ENCODE measurements around the gene CEP85. TPM values are rescaled to one million over a fixed set of nuclear protein-coding genes. Genes with fewer than 3 reads are reported as not detected.
"Not testable (repeated sequence)": the region's sequence is repeated elsewhere in the genome, so short reads cannot be mapped to it uniquely, and the experiment has no call there.

The CEP85 gene
- total and polyA plus RNA-seq, 2 experiments from 2014 or later = 22.9 to 33.2 TPM

DNA sequence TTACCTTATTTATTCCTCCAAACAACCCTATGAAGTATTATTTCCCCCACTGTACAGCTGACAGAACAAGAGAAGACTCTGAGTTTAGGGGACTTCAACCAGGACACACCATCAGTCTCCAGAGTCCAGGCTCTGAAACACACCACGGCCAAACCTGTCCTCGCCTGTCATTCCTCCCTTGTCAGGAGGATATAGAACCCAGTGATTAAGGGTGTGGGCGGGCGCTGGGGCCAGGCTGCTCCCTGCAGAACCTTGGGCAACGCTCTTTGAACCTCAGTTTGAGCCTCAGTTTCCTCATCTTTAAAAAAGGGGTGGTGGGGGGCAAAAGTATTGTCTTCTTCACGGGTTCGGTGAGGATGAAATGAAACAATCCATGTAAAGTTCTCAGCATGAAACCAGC is 9.4 kb upstream of the CEP85 start:
- H3K27ac ChIP-seq = no peak overlapping the region
- no peak for DNase-seq (ENCODE audit: low read depth in 1 of 2, low spot score in 1 of 2)
- no peaks in the 10 kb centered on the region for H3K36me3 ChIP-seq
- H3K4me3 ChIP-seq = peak overlapping the region; percentile 27
- H3K9me3 ChIP-seq (ENCODE audit: low read depth) = no peaks in the 10 kb centered on the region
- no peaks in the 10 kb centered on the region for H3K4me1 ChIP-seq (ENCODE audit: low read depth)
- TF ChIP-seq, protein P1, sequence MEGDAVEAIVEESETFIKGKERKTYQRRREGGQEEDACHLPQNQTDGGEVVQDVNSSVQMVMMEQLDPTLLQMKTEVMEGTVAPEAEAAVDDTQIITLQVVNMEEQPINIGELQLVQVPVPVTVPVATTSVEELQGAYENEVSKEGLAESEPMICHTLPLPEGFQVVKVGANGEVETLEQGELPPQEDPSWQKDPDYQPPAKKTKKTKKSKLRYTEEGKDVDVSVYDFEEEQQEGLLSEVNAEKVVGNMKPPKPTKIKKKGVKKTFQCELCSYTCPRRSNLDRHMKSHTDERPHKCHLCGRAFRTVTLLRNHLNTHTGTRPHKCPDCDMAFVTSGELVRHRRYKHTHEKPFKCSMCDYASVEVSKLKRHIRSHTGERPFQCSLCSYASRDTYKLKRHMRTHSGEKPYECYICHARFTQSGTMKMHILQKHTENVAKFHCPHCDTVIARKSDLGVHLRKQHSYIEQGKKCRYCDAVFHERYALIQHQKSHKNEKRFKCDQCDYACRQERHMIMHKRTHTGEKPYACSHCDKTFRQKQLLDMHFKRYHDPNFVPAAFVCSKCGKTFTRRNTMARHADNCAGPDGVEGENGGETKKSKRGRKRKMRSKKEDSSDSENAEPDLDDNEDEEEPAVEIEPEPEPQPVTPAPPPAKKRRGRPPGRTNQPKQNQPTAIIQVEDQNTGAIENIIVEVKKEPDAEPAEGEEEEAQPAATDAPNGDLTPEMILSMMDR (IDR thresholded peaks at IDR 0.05; ENCODE audit: low read depth, low read length) = no peak
- no peaks in the 10 kb centered on the region for H3K27me3 ChIP-seq

DNA sequence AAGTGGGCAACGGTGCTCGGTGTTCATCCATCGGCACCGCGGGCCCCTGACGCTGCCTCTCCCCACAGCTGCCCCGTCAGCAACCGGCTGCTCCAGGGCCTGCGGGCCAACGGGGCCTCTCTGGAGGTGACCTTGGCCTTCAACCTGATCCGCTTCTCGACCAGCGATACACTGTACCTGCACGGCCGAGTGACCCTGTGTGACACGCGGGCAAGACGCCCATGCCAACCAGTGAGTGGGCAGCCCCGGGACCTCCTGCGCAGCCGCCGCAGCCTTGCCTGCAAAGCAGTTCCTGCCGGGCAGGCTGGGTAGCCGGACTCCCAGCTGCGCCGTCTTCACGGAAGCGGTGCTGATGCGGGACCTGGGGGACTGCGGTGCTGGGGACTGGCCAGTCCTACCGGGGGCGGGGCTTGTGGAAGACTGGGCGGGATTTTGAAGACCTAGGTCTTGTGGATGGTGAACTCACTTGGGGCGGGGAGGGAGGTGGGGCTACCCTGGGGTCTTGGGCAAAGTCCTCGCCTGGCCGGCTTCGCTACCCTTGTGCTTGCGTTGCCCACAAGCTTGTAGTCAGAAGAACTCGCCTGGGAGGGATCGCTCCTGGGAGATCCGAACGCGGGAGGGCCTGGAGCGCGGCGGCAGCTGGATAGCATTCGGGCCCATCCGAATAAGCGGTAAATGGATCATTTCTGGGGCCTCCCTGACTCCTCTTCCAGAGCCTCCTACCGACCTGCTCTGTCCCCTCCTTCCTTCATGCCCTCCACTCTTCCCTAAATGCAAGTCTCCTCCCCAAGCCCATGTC is 8.8 kb upstream of the CEP85 start:
- TF ChIP-seq, protein P1 (IDR thresholded peaks at IDR 0.05; ENCODE audit: low read depth, low read length) = no peak
- Histone ChIP-seq H3K27ac (no peak overlapping the region), H3K36me3 (no peaks in the 10 kb centered on the region), H3K4me1 (ENCODE audit: low read depth) (no peaks in the 10 kb centered on the region), H3K27me3 (no peaks in the 10 kb centered on the region), H3K4me3 (peak overlapping the region; percentile 27), H3K9me3 (ENCODE audit: low read depth) (no peaks in the 10 kb centered on the region)
- peak; percentile 61 to 89 for DNase-seq (ENCODE audit: low read depth in 1 of 2, low spot score in 1 of 2)

DNA sequence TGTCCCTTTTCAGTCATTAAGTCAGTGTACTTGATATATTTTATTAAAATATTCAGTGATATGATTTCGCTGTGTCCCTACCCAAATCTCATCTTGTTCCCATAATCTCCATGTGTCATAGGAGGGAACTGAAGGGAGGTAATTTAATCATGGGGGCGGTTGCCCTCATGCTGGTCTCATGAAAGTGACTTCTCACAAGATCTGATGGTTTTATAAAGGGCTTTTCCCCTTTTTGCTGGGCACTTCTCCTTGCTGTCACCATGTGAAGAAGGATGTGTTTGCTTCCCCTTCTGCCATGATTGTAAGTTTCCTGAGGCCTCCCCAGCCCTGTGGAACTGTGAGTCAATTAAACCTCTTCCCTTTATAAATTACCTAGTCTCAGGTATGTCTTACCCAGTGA is 3.3 kb upstream of the CEP85 start:
- not testable (repeated sequence) for H3K27me3 ChIP-seq; H3K27ac ChIP-seq; H3K4me3 ChIP-seq; DNase-seq (ENCODE audit: low read depth in 1 of 2, low spot score in 1 of 2); H3K9me3 ChIP-seq (ENCODE audit: low read depth); H3K36me3 ChIP-seq; H3K4me1 ChIP-seq (ENCODE audit: low read depth)

DNA sequence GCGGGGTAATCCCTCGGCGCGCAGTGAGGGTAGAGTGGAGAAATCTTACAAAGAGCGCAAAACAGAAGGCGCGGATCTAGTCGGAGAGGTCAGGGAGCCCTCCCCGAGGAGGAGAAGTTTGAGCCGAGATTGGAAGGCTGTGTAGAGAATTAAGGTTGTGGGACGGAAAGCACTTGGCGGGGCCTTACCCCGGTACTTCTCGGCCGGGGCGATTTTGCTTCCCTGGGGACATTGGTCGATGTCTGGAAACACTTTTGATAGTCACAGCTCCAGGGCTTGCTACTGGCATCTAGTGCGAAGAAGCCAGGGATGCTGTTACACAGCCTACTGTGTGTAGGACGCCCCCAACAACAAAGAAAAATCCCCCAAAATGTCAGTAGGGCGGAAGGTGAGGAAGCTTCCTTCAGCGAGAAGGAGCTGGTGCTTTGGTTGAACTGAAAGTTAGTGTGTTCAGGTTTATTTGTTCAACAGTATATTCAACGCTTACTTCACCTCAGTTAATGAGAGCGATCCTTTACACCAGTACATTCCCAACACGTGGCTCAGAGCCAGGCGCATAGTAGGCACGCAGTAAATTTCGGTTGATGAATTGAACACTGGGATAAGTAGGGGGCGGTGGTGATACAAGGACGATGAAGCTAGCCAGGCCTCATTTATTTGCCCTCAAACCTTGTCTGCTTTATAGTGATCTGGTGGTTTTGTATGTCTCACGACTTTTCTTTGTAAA is 807 bp downstream of the CEP85 start:
- peak overlapping the region; percentile 87 for H3K27ac ChIP-seq
- H3K27me3 ChIP-seq = no peaks in the 10 kb centered on the region
- H3K4me3 ChIP-seq = peak overlapping the region; percentile 80
- H3K4me1 ChIP-seq (ENCODE audit: low read depth) = peaks cover 5% of the 10 kb centered on the region
- TF ChIP-seq, protein P1 (IDR thresholded peaks at IDR 0.05; ENCODE audit: low read depth, low read length) = peak; percentile 10
- no peaks in the 10 kb centered on the region for H3K9me3 ChIP-seq (ENCODE audit: low read depth)
- peaks cover 2% of the 10 kb centered on the region for H3K36me3 ChIP-seq
- peak; percentile 21 to 24 for DNase-seq (ENCODE audit: low read depth in 1 of 2, low spot score in 1 of 2)

DNA sequence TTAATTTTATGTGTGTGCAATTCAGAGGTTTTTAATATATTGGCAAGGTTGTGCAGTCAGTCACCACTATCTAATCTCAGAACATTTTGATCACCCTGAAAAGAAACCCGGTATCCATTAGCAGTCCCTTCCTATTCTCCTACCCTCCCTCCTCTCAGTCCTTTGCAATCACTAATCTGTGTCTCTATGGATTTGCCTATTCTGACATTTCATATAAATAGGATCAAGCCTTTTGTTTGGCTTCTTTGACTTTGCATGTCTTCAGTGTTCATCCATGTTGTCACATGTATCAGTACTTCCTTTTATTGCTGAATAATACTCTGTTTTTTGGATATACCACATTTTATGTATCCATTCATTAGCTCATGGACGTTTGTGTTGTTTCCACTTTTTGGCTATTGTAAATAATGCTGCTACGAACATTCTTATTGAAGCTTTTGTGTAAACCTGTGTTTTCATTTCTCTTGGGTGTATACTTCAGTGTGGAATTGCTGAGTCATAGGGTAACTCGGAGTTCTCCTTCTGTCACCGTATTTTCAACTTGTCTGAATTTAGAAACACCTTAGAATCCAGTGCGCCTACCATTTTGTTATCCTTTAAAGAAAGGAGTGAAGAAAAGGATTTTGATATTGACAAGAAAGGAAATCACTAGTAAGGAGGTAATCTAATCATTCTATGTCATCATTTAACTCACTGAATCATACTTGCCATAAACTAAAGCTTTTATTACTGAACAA is 3.4 kb downstream of the CEP85 start:
- peak in 1 of 2 donors; percentile 40 for DNase-seq (ENCODE audit: low read depth in 1 of 2, low spot score in 1 of 2)
- TF ChIP-seq, protein P1 (IDR thresholded peaks at IDR 0.05; ENCODE audit: low read depth, low read length) = no peak
- Histone ChIP-seq H3K27ac (no peak overlapping the region), H3K36me3 (peaks cover 6% of the 10 kb centered on the region), H3K4me1 (ENCODE audit: low read depth) (peaks cover 5% of the 10 kb centered on the region), H3K9me3 (ENCODE audit: low read depth) (no peaks in the 10 kb centered on the region), H3K4me3 (no peak overlapping the region), H3K27me3 (no peaks in the 10 kb centered on the region)

Data from cardiac muscle cell (in vitro differentiated cells and primary cell).